Measurements from ENCODE around the gene VTI1B.

VTI1B gene

DNA sequence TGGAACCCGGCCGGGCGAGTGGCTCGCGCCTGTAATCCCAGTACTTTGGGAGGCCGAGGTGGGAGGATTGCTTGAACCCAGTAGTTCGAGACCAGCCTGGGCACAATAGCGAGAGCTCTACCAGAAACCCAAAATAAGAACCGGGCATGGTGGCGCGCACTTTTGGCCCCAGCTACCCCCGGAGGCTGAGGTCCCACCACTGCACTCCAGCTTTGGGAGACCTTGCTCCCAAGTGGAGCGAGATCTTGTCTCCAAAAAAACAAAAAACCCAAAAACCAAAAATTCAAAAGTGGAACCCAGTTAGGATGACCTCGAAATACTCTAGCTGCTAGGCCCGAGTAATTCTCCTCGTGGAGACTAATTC is 769 bp upstream of the VTI1B start:
- DNase-seq = no peak

DNA sequence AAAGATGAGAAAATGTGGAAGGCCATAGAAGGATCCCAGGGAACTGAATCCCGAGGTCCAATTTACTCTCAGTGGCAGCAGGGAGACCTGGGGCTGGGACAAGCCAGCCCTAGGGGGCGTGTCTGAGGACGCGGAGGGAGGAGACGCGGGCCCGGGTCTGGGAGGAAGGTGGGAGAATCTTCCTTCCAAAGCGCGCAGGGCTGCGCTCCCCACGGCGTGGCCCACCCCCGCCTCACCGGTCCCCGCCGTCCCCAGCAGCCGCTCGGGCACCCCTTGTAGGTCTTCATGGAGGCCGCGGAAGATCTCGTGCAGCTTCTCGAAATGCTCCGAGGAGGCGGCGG is 323 bp downstream of the VTI1B start:
- DNase-seq = peak in 11 of 14 donors; percentile 16 to 76 (median 70)

- DNase-seq = no peak
Measured at GRCh38 chr14:67673451-67673850, 981 bp downstream of the VTI1B start.

DNA sequence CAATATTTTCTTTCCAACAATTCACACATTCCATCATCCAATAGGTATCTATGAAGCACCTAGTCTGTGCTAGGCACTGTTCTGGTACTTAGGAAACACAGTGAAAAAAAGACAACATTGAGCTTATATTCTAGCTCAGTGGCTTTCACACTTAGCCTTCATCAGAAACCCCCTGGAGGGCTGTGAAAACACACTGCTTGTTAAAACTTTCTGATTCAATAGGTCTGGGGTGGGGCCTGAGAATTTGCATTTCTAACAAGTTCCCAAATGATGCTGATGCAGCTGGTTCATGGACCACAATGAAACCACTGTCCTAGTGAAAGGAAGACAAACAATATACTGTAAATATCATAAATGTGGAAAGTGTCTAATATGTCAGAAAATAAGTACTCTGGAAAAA is 5.9 kb downstream of the VTI1B start:
- no peak for DNase-seq

- DNase-seq = peak in 4 of 14 donors; percentile 5 to 59 (median 5)
Measured at GRCh38 chr14:67666750-67667449, 7.5 kb downstream of the VTI1B start.

- no peak for DNase-seq
Measured at GRCh38 chr14:67665868-67666267, 8.6 kb downstream of the VTI1B start.

- DNase-seq = no peak
Measured at GRCh38 chr14:67663633-67664032, 10.8 kb downstream of the VTI1B start.

DNA sequence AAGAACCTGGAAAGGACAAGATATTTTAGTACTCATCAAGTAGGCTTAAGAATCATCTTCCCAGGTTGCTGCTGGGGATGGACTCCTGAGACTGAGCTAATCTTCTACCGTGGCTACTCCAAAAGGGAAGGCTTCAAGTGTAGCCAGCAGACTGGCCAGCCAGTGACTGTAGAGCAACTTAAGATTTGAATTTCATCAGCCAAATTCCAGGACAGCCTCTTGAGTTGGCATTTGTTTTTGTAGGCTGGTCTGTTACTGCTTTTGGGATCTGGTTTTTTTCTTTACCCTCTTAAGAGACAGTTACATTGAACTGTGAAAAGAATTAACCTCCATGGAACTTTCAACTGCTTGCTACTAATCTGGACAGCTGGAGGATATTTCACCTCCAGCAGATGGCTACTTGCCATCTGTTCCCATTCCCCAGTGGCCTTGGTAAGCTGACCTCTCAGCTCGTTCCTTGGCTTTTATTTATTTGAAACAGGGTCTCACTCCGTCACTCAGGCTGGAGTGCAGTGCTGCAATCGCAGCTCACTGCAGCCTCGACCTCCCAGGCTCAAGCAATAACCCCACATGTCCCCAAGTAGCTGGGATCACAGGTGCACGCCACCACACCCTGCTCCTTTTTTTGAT is 20.7 kb downstream of the VTI1B start:
- DNase-seq = no peak

DNA sequence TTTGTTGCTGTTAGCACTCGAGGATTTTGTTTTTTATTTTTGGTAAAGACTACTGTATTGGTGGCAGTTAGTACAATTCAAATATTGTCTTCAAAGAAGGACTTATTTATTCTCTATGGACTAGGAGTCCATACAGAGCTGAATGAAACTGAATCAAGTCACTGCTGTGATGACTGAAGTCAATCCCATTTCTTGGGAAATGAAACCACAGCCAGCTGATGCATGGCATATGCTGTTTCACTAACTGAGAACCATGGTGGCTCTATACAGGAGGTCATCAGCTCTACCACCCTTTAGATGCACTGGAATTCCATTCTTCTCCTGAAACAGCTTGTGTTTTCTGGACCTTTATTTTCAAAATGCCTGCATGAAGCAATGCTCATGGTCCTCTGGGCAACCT is 22.2 kb downstream of the VTI1B start:
- no peak for DNase-seq

DNA sequence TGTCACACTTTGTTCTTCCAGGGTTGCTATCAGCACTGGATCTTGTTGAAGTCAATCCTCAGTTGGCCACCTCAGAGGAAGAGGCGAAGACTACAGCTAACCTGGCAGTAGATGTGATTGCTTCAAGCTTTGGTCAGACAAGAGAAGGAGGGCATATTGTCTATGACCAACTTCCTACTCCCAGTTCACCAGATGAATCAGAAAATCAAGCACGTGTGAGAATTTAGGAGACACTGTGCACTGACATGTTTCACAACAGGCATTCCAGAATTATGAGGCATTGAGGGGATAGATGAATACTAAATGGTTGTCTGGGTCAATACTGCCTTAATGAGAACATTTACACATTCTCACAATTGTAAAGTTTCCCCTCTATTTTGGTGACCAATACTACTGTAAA is 23.7 kb downstream of the VTI1B start:
- no peak for DNase-seq

DNA sequence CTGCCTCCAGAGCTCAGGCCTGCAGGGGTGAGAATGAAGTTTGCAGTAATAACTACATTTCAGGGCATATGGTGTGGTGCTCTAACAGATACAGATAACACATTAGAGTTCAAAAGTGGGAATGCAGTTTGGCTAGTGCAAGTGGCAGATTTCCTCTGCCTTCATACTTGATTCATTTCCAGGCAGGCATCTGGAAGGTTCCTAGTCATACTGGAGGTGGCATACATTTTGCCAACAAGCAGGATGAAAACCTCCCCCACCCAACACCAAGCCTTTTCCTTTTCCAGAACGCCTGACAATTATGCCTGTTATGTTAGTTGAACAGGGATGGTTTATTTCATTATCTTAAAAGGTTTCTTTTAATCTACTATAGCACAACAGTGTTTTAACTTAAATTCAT is 24.3 kb downstream of the VTI1B start:
- DNase-seq = peak in 1 of 14 donors; percentile 30

DNA sequence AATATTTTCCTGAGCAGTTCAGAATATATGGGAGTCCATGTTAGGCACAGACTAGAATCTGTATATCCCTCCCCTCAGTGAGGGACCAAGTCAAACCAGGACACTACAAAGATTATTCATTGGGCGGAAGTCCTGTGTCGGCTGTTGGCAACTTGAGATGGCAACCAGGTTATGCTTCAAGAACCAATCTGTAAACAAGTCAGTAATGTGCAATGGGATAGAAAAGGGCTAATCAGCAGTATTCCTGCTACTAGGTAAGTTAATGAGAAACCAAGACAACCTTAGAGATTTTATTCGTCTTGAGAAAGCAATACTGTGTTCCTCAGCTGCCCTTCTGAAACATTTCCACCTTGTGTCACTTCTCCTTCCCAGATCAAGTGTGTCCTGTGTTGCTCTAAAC is 28.3 kb downstream of the VTI1B start:
- DNase-seq = no peak

DNA sequence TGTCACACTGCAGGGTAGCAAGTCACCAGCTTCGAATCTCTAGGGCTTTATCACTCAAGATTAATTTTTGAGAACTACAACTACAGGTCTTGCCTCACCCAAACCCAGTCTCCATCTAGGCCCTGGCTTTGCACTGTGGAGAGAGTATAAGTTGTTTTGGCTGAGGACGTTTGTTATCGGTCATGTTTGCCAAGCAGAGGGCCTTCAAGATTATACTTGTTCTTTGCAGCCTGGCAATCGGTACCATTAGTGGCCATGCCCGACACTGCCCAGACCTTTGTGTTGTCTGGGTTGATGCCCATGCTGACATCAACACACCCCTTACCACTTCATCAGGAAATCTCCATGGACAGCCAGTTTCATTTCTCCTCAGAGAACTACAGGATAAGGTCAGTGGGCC is 29.0 kb downstream of the VTI1B start:
- no peak for DNase-seq

GRCh38 chr14:67644428-67644827 is 30.0 kb downstream of the VTI1B start:
- peak in 1 of 14 donors; percentile 3 for DNase-seq

DNA sequence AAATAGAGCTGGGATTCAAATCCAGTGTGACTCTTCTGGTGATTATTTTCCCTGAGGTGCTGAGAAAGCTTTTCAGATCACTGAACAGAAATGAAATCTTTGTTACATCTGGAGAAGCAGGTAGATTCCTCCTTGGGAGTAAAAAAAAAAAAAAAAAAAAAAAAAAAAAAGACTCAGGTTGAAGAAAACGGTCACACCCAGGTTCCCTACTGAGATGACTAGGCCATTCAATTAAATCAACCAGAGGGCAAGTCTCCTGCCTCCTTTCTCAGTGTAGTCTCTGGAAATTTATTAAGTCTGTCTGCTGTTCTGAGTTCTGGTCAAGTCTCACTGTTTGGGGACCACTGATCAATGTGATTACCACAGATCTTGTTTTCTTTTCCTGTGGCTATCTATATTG is 30.7 kb downstream of the VTI1B start:
- DNase-seq = no peak

DNA sequence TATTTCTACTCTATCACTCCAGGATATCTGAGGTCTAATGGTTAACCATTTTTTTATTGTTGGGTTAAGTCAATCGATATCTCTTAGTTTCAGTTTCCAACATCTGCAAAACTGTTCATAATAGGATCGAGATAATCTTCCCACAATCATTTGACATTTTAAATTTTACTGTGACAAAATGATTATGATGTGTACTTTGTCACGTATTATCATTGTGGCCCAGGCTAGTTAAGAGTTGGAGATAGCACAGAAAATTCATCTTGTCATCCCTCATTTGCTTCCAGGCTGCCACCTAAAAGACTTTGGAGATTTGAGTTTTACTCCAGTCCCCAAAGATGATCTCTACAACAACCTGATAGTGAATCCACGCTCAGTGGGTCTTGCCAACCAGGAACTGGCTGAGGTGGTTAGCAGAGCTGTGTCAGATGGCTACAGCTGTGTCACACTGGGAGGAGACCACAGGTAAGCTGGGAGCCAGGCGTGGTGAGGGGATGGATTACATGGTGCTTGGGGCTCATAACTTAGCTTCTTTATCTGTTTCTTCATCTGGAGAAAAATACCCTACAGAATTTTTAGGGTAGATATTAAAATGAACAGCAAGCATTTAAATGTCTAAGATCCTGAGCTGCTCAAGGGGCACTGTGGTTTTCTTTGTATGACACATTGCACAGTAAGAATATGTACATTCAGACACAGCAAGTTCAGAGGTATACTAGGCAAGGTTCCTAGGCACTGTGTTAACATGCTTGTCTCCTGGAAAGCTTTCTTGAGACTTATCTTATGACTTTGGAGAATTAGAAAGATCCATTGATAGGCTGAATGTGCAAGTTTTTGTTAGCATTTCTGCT is 32.3 kb downstream of the VTI1B start:
- DNase-seq = no peak

DNA sequence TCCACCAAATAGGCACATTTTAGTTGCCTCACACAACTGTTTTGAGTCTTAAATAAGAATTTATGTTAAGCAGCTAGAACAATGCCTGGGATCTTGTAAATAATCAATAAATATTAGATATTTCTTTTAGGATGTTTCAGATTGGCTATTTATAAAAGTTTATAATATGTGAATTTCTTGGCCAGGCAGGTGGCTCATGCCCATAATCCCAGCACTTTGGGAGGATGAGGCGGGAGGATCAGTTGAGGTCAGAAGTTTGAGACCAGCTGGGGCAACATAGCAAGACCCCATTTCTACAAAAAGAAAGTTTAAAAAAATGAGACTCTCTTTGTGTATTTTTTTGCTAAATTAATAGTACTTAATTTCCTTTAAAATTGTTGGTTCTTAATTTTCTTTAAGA is 33.0 kb downstream of the VTI1B start:
- DNase-seq = no peak

GRCh38 chr14:67638642-67639041 is 35.8 kb downstream of the VTI1B start:
- no peak for DNase-seq

GRCh38 chr14:67636361-67636919 is 38.0 kb downstream of the VTI1B start:
- no peak for DNase-seq

DNA sequence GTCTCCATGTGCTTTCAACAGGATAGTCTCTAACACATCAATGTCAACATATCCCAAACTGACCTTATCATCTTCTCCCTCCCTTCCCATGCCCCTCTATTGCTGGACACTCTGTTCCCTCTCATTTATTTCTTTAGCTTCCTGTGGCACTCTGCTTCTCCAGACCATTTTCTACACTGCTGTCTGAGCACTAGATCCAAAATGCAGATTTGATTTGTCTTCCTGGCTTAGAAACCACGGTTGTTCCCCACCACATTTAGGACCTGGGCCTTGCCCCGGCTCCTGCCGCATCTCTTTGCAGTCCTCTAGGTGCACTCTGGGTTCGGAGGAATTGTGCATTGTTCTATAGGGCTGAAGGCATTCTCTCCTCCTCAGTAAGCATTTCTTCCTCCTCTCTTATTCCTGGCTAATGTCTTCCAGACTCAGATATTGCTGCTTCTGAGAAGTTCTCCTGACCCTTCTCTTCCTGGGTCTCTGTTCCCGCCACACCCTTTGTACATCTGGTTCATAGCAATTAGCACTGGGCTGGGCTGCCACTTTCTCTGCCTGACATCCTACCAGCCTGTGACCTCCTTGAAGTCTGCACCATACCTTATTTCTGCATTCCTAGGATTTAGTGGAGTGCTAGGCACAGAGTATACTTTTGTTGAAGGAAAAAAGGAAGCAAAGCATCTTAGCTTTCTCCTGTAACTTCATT is 40.8 kb downstream of the VTI1B start:
- DNase-seq = no peak

DNA sequence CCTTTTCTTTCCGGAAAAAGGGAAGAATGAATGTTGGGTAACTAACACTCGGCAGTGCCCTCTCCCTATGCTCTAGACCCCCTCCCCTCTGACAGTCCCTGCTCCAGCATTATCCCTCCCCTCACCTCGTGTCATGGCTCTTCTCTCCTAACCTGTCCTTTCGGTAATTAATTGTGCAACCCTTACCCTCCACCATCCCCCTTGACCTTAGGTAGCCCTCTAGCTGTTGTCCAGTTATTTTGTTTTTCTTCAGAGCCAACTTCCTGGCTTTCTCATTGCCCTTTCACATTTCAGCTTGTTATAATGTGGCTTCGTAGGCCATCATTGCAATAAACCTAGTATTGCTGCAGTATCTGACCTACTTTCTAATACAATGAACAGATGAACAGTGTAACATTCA is 43.5 kb downstream of the VTI1B start:
- no peak for DNase-seq

- DNase-seq = no peak
Measured at GRCh38 chr14:67630186-67630585, 44.2 kb downstream of the VTI1B start.

GRCh38 chr14:67627519-67627918 is 46.9 kb downstream of the VTI1B start:
- DNase-seq = no peak

Data from C1 segment of cervical spinal cord (tissue), 14 donors.